ENCODE data around the gene DSG4. TPM values are rescaled to one million over a fixed set of nuclear protein-coding genes. Genes with fewer than 3 reads are reported as not detected.

DSG4 gene
- total and polyA plus RNA-seq, 4 donors, result under 0.01 TPM; not detected in 3

DNA sequence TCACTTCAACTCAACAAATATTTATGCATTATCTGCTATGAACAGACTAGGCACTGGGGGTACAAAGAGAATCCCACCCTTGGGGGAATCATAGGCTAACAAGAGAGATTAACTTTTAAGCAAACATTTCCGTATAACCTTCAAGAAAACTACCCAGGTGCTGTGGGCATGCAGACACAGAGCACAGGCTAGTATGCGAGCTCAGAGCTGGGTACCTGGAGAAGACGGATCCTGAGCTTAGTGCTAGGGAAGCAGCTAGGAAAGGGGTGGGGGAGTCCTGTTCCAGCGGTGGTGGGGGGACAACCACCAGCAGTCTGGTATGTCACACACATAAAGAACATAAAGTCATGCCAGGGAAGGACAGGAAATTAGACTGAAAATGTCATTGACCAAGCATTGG is 53.5 kb downstream of the DSG4 start:
- Histone ChIP-seq H3K27me3 (ENCODE audit: control insufficient read depth in 4 of 4, insufficient read depth in 4 of 4, low read length in 3 of 4) (no peaks in the 10 kb centered on the region), H3K4me3 (ENCODE audit: low read depth in 1 of 3, low read length in 3 of 3) (no peak overlapping the region), H3K36me3 (ENCODE audit: control insufficient read depth in 4 of 4, insufficient read depth in 3 of 4, low read depth in 1 of 4, low read length in 3 of 4) (no peaks in the 10 kb centered on the region), H3K27ac (ENCODE audit: low read depth in 1 of 2, low read length in 2 of 2) (no peak overlapping the region), H3K9me3 (ENCODE audit: control insufficient read depth in 4 of 4, low read length in 3 of 4) (no peaks in the 10 kb centered on the region), H3K4me1 (ENCODE audit: control insufficient read depth in 4 of 4, insufficient read depth in 4 of 4, low read length in 3 of 4) (no peaks in the 10 kb centered on the region), H3K9ac (ENCODE audit: low read depth in 1 of 2, low read length in 2 of 2) (no peak overlapping the region)
- no peak for DNase-seq (ENCODE audit: low spot score)
- WGBS, result 78% methylated on average over 4 of the region's 4 CpGs
- TF ChIP-seq HNF4G (IDR thresholded peaks at IDR 0.05), result no peak
- TF ChIP-seq ZBTB33 (IDR thresholded peaks at IDR 0.05), result no peak
- no peak for TF ChIP-seq REST (IDR thresholded peaks at IDR 0.05)
- TF ChIP-seq RXRA (IDR thresholded peaks at IDR 0.05), result no peak

DNA sequence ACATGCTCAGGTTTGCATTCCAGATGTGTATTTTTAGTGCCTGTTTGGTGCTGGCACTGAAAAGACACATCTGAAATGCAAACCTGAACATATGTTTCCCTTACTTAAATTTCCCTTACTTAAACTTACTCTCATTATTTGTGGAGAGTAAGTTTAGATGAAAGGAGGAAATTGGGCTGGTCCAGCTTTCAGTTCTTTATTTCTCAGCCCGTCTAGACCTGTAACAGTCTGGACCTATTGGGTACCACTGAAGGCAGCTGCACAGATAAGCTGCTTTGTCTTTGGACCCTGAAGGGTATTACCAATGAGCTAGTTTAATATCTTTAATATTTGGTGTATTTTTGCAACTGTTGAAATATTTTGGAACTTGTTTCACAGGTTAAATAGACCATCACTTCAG is 54.0 kb downstream of the DSG4 start:
- WGBS, result 75% methylated on average over 1 of the region's 1 CpG
- H3K9ac ChIP-seq (ENCODE audit: low read depth in 1 of 2, low read length in 2 of 2), result no peak overlapping the region
- no peaks in the 10 kb centered on the region for H3K4me1 ChIP-seq (ENCODE audit: control insufficient read depth in 4 of 4, insufficient read depth in 4 of 4, low read length in 3 of 4)
- H3K36me3 ChIP-seq (ENCODE audit: control insufficient read depth in 4 of 4, insufficient read depth in 3 of 4, low read depth in 1 of 4, low read length in 3 of 4), result no peaks in the 10 kb centered on the region
- no peaks in the 10 kb centered on the region for H3K27me3 ChIP-seq (ENCODE audit: control insufficient read depth in 4 of 4, insufficient read depth in 4 of 4, low read length in 3 of 4)
- DNase-seq (ENCODE audit: low spot score), result no peak
- TF ChIP-seq ZBTB33 (IDR thresholded peaks at IDR 0.05) (no peak), SP1 (IDR thresholded peaks at IDR 0.05) (no peak), GABPA (IDR thresholded peaks at IDR 0.05 in 1 of 2, conservative IDR thresholded peaks at IDR 0.05 in 1 of 2) (no peak), HNF4A (conservative IDR thresholded peaks at IDR 0.05) (no peak), EGR1 (IDR thresholded peaks at IDR 0.05; ENCODE audit: low read depth in 2 of 2) (no peak), FOXA1 (IDR thresholded peaks at IDR 0.05) (no peak), REST (IDR thresholded peaks at IDR 0.05) (no peak), ATF3 (IDR thresholded peaks at IDR 0.05) (no peak), NR2F2 (IDR thresholded peaks at IDR 0.05) (no peak), FOXA2 (IDR thresholded peaks at IDR 0.05) (no peak), JUND (IDR thresholded peaks at IDR 0.05) (no peak)
- TF ChIP-seq, protein P1, sequence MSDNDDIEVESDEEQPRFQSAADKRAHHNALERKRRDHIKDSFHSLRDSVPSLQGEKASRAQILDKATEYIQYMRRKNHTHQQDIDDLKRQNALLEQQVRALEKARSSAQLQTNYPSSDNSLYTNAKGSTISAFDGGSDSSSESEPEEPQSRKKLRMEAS (IDR thresholded peaks at IDR 0.05), result no peak
- TF ChIP-seq, protein P2, sequence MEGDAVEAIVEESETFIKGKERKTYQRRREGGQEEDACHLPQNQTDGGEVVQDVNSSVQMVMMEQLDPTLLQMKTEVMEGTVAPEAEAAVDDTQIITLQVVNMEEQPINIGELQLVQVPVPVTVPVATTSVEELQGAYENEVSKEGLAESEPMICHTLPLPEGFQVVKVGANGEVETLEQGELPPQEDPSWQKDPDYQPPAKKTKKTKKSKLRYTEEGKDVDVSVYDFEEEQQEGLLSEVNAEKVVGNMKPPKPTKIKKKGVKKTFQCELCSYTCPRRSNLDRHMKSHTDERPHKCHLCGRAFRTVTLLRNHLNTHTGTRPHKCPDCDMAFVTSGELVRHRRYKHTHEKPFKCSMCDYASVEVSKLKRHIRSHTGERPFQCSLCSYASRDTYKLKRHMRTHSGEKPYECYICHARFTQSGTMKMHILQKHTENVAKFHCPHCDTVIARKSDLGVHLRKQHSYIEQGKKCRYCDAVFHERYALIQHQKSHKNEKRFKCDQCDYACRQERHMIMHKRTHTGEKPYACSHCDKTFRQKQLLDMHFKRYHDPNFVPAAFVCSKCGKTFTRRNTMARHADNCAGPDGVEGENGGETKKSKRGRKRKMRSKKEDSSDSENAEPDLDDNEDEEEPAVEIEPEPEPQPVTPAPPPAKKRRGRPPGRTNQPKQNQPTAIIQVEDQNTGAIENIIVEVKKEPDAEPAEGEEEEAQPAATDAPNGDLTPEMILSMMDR (IDR thresholded peaks at IDR 0.05; ENCODE audit: low read depth, low read length, missing input control), result no peak
- no peak overlapping the region for H3K27ac ChIP-seq (ENCODE audit: low read depth in 1 of 2, low read length in 2 of 2)
- H3K4me3 ChIP-seq (ENCODE audit: low read depth in 1 of 3, low read length in 3 of 3), result no peak overlapping the region
- H3K9me3 ChIP-seq (ENCODE audit: control insufficient read depth in 4 of 4, low read length in 3 of 4), result no peaks in the 10 kb centered on the region
